SK-N-MC (cell line): ENCODE measurements around the gene SLC6A12.

Experiments
- EZH2 ChIP-seq: fragments of 200-600 bp; sonication (generic); IDR thresholded peaks from one replicate; pipeline ENCODE4 v1.6.1; 2017; ENCODE audit warnings: antibody characterized with exemption
- POLR2AphosphoS5 ChIP-seq: IDR thresholded peaks from 2 replicates; pipeline ENCODE4 v1.6.1; 2012; ENCODE audit warnings: mild to moderate bottlenecking, low read depth, low read length, borderline replicate concordance

GRCh38 chr12:221736-222135 lies 7.8 kb upstream of the SLC6A12 start:
- TF ChIP-seq EZH2: no peak
- TF ChIP-seq POLR2AphosphoS5: no peak
